ENCODE measurements around the gene TBC1D3D. TPM values are rescaled to one million over a fixed set of nuclear protein-coding genes. Genes with fewer than 3 reads are reported as not detected.
"Not testable (repeated sequence)": the region's sequence is repeated elsewhere in the genome, so short reads cannot be mapped to it uniquely, and the experiment has no call there.

The TBC1D3D gene
- total RNA-seq: under 1 TPM; 0.35 to 0.92 (median 0.53) TPM

DNA sequence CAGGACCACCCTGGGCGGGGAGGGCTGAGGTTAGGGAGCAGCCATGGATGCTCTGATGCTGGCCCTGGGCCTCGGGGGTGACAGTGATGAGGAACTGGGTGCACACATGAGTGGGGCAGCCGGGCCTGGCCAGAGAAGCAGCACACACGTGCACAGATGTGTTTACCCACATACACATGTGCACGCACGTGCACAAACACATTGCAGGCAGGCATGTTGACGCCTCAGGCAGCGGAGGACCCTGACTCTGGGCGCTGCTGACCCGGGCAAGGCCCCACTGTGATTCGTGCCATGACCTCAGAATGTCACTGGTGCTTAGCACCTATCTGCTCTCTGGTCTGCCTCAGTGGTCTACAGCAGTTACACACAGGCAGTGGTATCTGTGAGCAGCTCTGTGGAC is at the start of gene TBC1D3D:
Gene TBC1D3D, plus strand, starts transcription at position 301 of the 400 bp plus-strand sequence. CDS start 1,585 bp downstream, outside the sequence.
- H3K27me3 Mint-ChIP-seq (ENCODE audit: low read depth); ATAC-seq; H3K4me1 Mint-ChIP-seq (ENCODE audit: low read depth); H3K4me3 Mint-ChIP-seq; H3K36me3 Mint-ChIP-seq (ENCODE audit: insufficient read depth); H3K9me3 Mint-ChIP-seq; DNase-seq: not testable (repeated sequence)

DNA sequence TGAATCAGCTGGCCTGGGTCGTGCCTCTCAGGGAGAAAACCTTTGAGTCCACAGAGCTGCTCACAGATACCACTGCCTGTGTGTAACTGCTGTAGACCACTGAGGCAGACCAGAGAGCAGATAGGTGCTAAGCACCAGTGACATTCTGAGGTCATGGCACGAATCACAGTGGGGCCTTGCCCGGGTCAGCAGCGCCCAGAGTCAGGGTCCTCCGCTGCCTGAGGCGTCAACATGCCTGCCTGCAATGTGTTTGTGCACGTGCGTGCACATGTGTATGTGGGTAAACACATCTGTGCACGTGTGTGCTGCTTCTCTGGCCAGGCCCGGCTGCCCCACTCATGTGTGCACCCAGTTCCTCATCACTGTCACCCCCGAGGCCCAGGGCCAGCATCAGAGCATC is 14.8 kb upstream of the TBC1D3D start, which contains the start of gene TBC1D3L:
Gene TBC1D3L, minus strand, starts transcription at position 101 of the 400 bp plus-strand sequence. CDS start 1,540 bp downstream, outside the sequence.
- not testable (repeated sequence) for ATAC-seq; H3K4me1 Mint-ChIP-seq (ENCODE audit: low read depth); H3K27me3 Mint-ChIP-seq (ENCODE audit: low read depth); H3K36me3 Mint-ChIP-seq (ENCODE audit: insufficient read depth); H3K4me3 Mint-ChIP-seq; H3K9me3 Mint-ChIP-seq; DNase-seq

Other genes with a start within 250 kb of the TBC1D3D start
- not detected for gene TBC1D3K, start 79.6 kb upstream of the TBC1D3D start, total RNA-seq
- gene TBC1D3L, start 14.9 kb upstream of the TBC1D3D start, total RNA-seq: 1 to 10 TPM; 5.0 to 5.6 (median 5.3) TPM
- 1 to 10 TPM in 1 of 3 donors, not detected in 2; 2.0 TPM for gene TBC1D3C, start 64.7 kb downstream of the TBC1D3D start, total RNA-seq
- not detected for gene TBC1D3E, start 124.0 kb downstream of the TBC1D3D start, total RNA-seq
- gene TBC1D3, start 188.6 kb downstream of the TBC1D3D start, total RNA-seq: not detected

All from activated T-cell treated with anti-CD3 and anti-CD28 coated beads, Interleukin-2, amount 50 U/mL, for 4 hours (primary cell).